GM12873 (cell line): ENCODE results near the gene RIT2.

Source experiments
- CTCF ChIP-seq: IDR thresholded peaks from 2 replicates; pipeline ENCODE4 v1.5.1; 2012; ENCODE audit warnings: low read depth, mild to moderate bottlenecking, moderate library complexity, low read length, control low read depth; ENCODE audit not compliant: insufficient read depth; ENCODE audit errors: missing control alignments

RIT2 gene

GRCh38 chr18:42854558-42854957, 260.9 kb downstream of the RIT2 start:
- no peak for TF ChIP-seq CTCF

GRCh38 chr18:42850174-42851083, 265.1 kb downstream of the RIT2 start:
- TF ChIP-seq CTCF = no peak

DNA sequence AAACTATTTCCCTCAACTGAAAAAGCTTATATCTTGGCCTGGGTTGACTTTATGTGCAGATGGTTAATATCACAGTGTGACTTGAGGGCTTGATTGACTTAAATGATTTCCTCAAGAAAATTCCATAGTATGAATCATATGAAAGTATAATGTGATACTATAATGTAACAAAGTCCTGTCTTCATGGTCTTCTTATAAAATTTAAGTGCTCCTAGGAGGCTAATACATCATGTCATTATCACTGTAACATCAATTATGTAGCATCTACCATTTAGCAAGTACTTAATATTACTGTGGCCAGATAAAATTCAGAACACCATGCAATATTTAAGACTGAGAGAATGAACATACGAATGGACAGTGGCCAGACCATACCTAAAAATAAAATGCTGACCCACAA, 276.1 kb downstream of the RIT2 start:
- no peak for TF ChIP-seq CTCF

- TF ChIP-seq CTCF = no peak
Measured at GRCh38 chr18:42838546-42839145, 276.8 kb downstream of the RIT2 start.

DNA sequence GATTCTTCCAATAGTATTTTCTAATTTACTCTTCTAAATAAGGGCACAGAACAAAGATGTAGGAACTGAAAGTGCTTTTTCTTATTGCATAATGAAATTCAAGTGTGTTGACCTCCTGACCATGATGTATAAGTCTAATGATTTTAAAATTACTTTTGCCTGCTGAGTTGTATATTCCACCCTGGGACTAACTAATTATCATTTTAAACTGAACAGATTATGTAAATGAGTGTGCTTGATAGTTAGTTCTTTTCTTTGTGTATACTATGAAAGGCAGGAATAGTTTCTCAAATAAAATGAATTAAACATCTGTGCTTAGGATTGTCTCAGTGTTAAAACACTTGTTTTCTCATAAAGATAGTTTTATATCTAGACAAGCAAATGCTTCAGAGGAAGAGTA, 284.5 kb downstream of the RIT2 start:
- no peak for TF ChIP-seq CTCF

DNA sequence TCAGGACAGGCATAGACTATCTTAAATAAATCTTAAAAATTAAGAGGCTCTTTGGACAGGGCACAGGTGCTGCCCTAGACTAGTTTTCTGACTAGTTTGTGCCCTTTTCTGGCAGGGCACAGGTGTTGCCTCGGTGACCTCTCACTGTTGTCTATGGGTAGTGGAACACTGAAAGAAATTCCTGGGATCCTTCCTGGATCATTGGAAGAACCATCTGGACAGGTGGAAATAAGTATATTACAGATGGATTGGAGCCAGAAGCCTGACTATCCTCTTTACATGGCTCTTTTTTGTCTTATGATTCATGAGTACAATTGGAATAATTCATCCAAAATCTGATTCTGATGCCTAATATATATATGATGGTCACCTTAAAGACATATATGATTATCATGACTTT, 286.6 kb downstream of the RIT2 start:
- TF ChIP-seq CTCF = no peak

DNA sequence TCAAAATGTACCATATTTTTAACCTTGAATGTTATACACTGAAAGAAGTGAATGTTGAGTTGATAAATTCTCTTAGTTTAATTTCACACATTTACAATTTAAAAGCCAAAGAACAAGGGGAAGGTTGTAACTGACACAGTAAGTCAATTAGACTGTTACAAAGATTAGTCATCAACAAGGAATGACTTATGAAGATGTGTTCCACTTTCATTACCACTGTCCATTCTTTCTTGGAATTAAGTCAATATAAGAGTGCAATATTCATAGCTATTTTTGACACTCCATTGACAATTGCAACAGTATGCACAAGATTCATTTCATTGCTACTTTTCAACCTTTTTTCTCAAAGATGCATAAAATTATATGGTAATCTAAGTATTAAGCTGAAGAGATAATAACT, 291.3 kb downstream of the RIT2 start:
- TF ChIP-seq CTCF = no peak
